A549 (cell line): ENCODE data around the gene DLK2.

ENCODE experiments used
- BCL3 ChIP-seq: fragments of >200 bp; sonication (Bioruptor Twin); formaldehyde crosslinking; IDR thresholded peaks from 3 replicates; pipeline ENCODE4 v1.6.1; 2016
- CTCF ChIP-seq: fragments of >200 bp; sonication (Bioruptor Twin); formaldehyde crosslinking; IDR thresholded peaks from 3 replicates; pipeline ENCODE4 v1.5.1; 2016
- KDM5A ChIP-seq: fragments of 200-600 bp; sonication (generic); IDR thresholded peaks from 2 replicates; pipeline ENCODE4 v1.6.1; 2016; ENCODE audit warnings: antibody characterized with exemption, mild to moderate bottlenecking
- RCOR1 ChIP-seq: fragments of 150-350 bp; IDR thresholded peaks from 2 replicates; pipeline ENCODE4 v1.6.1; 2014; ENCODE audit warnings: antibody characterized with exemption, low read length, low read depth

- TF ChIP-seq CTCF (no peak), BCL3 (no peak), RCOR1 (no peak), KDM5A (no peak)
These were observed 10.6 kb upstream of the DLK2 start for GRCh38 chr6:43465948-43466347.
